Bronchial epithelial cell (primary cell): Measurements from ENCODE around the gene PLIN1. TPM values are rescaled to one million over a fixed set of nuclear protein-coding genes. Genes with fewer than 3 reads are reported as not detected.
A peak's percentile ranks its signal among the peaks of the same experiment; 100 is the strongest.

Experiments
- DNase-seq: peaks from one replicate; pipeline ENCODE4 v3.0.0-alpha.2; 2010; ENCODE audit warnings: low read depth
- FAIRE-seq: peaks from 2 replicates; lab custom pipeline; 2011; peaks lifted over from hg19 to GRCh38; lab: Jason Lieb, UNC
- H3K27me3 ChIP-seq: 2 replicates; pipeline ENCODE4 v1.5.1; 2011; ENCODE audit warnings: low read length; ENCODE audit not compliant: control insufficient read depth, insufficient read depth
- H3K36me3 ChIP-seq: 2 replicates; pipeline ENCODE4 v1.5.1; 2011; ENCODE audit warnings: low read length; ENCODE audit not compliant: control insufficient read depth, insufficient read depth
- H3K4me3 ChIP-seq: 2 replicates; pipeline ENCODE4 v1.5.1; 2011; ENCODE audit warnings: mild to moderate bottlenecking, low read depth, low read length, control low read depth
- CTCF ChIP-seq: IDR thresholded peaks from 2 replicates; pipeline ENCODE4 v1.5.1; 2011; ENCODE audit warnings: mild to moderate bottlenecking, moderate library complexity, low read length, control low read depth, inconsistent platforms; ENCODE audit not compliant: insufficient read depth, severe bottlenecking
- total RNA-seq: library from RNA; depleted of rRNA; stranded (reverse); fragments of >200 nt; gene quantifications from 2 replicates; pipeline ENCODE4 v1.2.1, GENCODE V29; 2014

The PLIN1 gene
- total RNA-seq, 1 donor from 2014 or later = under 0.01 TPM

DNA sequence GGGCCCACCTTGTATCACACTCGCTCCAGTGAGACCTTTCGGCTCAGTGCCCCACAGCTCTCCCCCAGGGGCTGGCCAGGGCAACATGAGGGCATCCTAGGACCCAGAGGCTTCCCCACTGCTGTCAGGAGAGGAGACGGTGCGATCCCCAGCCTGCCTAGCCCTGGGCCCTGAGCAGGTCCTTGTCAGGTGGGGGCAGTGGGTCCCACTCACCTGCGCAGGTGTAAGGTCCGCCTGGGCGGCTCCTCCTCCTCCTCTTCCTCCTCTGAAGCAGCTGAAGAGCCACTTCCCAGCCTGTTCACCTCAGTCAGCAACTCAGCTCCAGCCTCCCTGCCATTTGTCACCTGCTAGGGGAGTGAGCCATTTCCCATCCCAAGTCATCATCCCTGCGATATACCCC, 33.5 kb downstream of the PLIN1 start:
- Histone ChIP-seq H3K27me3 (no peaks in the 10 kb centered on the region), H3K36me3 (no peaks in the 10 kb centered on the region), H3K4me3 (no peak overlapping the region)
- no peak for TF ChIP-seq CTCF
- DNase-seq (no peak), FAIRE-seq (no peak)

DNA sequence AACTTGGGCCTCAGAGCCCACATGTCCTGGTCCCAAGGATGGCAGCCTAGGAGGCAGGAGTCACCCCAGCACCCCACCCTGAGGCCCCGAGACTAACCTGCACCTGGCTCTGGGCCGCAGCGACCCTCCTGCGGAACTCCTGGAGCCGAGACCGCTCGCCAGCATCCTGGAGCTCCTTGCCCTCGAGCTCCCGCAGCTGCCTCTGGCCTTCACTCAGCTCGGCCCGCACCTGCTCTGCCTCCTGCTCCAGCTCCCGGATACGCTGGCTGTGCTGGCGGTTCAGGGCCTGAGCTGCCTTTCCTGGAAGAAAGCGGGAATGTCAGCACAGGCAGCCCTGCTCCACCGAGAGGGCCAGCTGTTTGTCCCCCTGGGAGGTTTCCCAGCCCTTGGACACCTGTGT, 37.1 kb downstream of the PLIN1 start:
- H3K4me3 ChIP-seq = no peak overlapping the region
- FAIRE-seq = no peak
- no peaks in the 10 kb centered on the region for H3K36me3 ChIP-seq
- TF ChIP-seq CTCF = no peak
- H3K27me3 ChIP-seq = no peaks in the 10 kb centered on the region
- no peak for DNase-seq

- FAIRE-seq = no peak
These were observed 38.1 kb downstream of the PLIN1 start for GRCh38 chr15:89641053-89641452.

DNA sequence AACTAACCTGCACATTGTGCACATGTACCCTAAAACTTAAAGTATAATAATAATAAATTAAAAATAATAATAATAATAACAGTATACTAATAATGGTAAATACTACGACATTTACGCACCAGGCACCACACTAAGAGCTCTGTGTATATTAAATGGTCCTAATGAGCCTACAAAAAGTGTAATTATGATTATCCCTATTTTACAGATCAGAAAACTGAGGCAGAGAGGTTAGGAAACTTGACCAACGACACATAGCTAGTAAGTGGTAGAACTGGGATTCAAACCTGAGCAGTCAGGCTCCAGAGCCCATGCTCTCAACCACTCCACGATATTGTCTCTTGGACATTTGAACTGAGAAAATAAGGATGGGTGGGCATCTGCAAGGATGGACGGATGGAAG, 38.9 kb downstream of the PLIN1 start:
- Histone ChIP-seq H3K27me3 (no peaks in the 10 kb centered on the region), H3K4me3 (no peak overlapping the region), H3K36me3 (no peaks in the 10 kb centered on the region)
- FAIRE-seq (no peak), DNase-seq (no peak)
- TF ChIP-seq CTCF = no peak

More at GRCh38 chr15:89641053-89641452, 38.1 kb downstream of the PLIN1 start:
- H3K27me3 ChIP-seq = no peaks in the 10 kb centered on the region
- TF ChIP-seq CTCF = no peak
- H3K4me3 ChIP-seq = no peak overlapping the region
- no peaks in the 10 kb centered on the region for H3K36me3 ChIP-seq
- no peak for DNase-seq

- no peak for TF ChIP-seq CTCF
- Histone ChIP-seq H3K27me3 (no peaks in the 10 kb centered on the region), H3K36me3 (peaks cover 3% of the 10 kb centered on the region), H3K4me3 (no peak overlapping the region)
- DNase-seq (no peak), FAIRE-seq (no peak)
These were observed 45.6 kb downstream of the PLIN1 start for GRCh38 chr15:89633585-89633984.

- peak; percentile 13 for FAIRE-seq
- TF ChIP-seq CTCF = no peak
These were observed 46.4 kb downstream of the PLIN1 start for GRCh38 chr15:89632563-89633430.

More at GRCh38 chr15:89632563-89633430, 46.4 kb downstream of the PLIN1 start:
- H3K4me3 ChIP-seq = no peak overlapping the region
- no peak for DNase-seq
- H3K27me3 ChIP-seq = no peaks in the 10 kb centered on the region
- peaks cover 4% of the 10 kb centered on the region for H3K36me3 ChIP-seq
